Measurements from ENCODE around the gene XPOT. TPM values are rescaled to one million over a fixed set of nuclear protein-coding genes. Genes with fewer than 3 reads are reported as not detected.

XPOT gene
- total RNA-seq, 2 donors from 2014 or later = 27.7 to 45.7 TPM

GRCh38 chr12:64433915-64434314 is 29.7 kb downstream of the XPOT start:
- WGBS, 2 donors = 88 to 91% methylated on average over 5 of the region's 5 CpGs
- TF ChIP-seq POLR2A (IDR thresholded peaks at IDR 0.05) (no peak), CTCF (IDR thresholded peaks at IDR 0.05) (no peak)
- Histone ChIP-seq H3K4me1 (no peaks in the 10 kb centered on the region), H3K4me3 (no peak overlapping the region), H3K27me3 (no peaks in the 10 kb centered on the region), H3K27ac (no peak overlapping the region), H3K36me3 (replicated peaks in 1 of 2; ENCODE audit: insufficient read depth in 1 of 2, low read depth in 2 of 2) (peaks cover 0 to 22% of the 10 kb centered on the region in 2 donors), H3K9me3 (no peaks in the 10 kb centered on the region)
- intact Hi-C loops (cut with DNase I) = no loop called here
- DNase-seq (no peak), ATAC-seq (no peak)

- DNase-seq = no peak
- ATAC-seq = no peak
- TF ChIP-seq CTCF (IDR thresholded peaks at IDR 0.05) = no peak
- no peak for TF ChIP-seq POLR2A (IDR thresholded peaks at IDR 0.05)
- Histone ChIP-seq H3K4me3 (no peak overlapping the region), H3K27ac (no peak overlapping the region), H3K9me3 (no peaks in the 10 kb centered on the region), H3K4me1 (no peaks in the 10 kb centered on the region), H3K27me3 (no peaks in the 10 kb centered on the region), H3K36me3 (replicated peaks in 1 of 2; ENCODE audit: insufficient read depth in 1 of 2, low read depth in 2 of 2) (peaks cover 0 to 16% of the 10 kb centered on the region in 2 donors)
- WGBS, 2 donors = 91 to 96% methylated on average over 1 of the region's 1 CpG
- intact Hi-C loops (cut with DNase I) = no loop called here
Measured at GRCh38 chr12:64440100-64440499, 35.9 kb downstream of the XPOT start.

- ATAC-seq = no peak
Measured at GRCh38 chr12:64445490-64445889, 41.3 kb downstream of the XPOT start.

GRCh38 chr12:64446295-64446694 is 42.1 kb downstream of the XPOT start:
- Histone ChIP-seq H3K4me1 (peaks cover 7% of the 10 kb centered on the region), H3K4me3 (no peak overlapping the region), H3K27ac (no peak overlapping the region), H3K9me3 (no peaks in the 10 kb centered on the region), H3K36me3 (replicated peaks in 1 of 2; ENCODE audit: insufficient read depth in 1 of 2, low read depth in 2 of 2) (peaks cover 0 to 28% of the 10 kb centered on the region in 2 donors), H3K27me3 (no peaks in the 10 kb centered on the region)
- WGBS, 2 donors = 54 to 87% methylated on average over 1 of the region's 1 CpG
- intact Hi-C loops (cut with DNase I) = no loop called here
- TF ChIP-seq POLR2A (IDR thresholded peaks at IDR 0.05) (no peak), CTCF (IDR thresholded peaks at IDR 0.05) (no peak)
- no peak for ATAC-seq
- no peak for DNase-seq

More at GRCh38 chr12:64445490-64445889, 41.3 kb downstream of the XPOT start:
- DNase-seq = no peak
- TF ChIP-seq CTCF (IDR thresholded peaks at IDR 0.05) (no peak), POLR2A (IDR thresholded peaks at IDR 0.05) (no peak)
- Histone ChIP-seq H3K4me1 (no peaks in the 10 kb centered on the region), H3K9me3 (no peaks in the 10 kb centered on the region), H3K36me3 (replicated peaks in 1 of 2; ENCODE audit: insufficient read depth in 1 of 2, low read depth in 2 of 2) (peaks cover 0 to 28% of the 10 kb centered on the region in 2 donors), H3K4me3 (no peak overlapping the region), H3K27ac (no peak overlapping the region), H3K27me3 (no peaks in the 10 kb centered on the region)
- WGBS, 2 donors = 84 to 91% methylated on average over 2 of the region's 2 CpGs
- intact Hi-C loops (cut with DNase I) = no loop called here

- H3K27me3 ChIP-seq = no peaks in the 10 kb centered on the region
- no peaks in the 10 kb centered on the region for H3K9me3 ChIP-seq
- intact Hi-C loops (cut with DNase I) = no loop called here
- WGBS, 2 donors = 81 to 85% methylated on average over 2 of the region's 2 CpGs
- H3K4me1 ChIP-seq = peaks cover 8% of the 10 kb centered on the region
- H3K4me3 ChIP-seq = no peak overlapping the region
- H3K27ac ChIP-seq = no peak overlapping the region
- ATAC-seq = no peak
- H3K36me3 ChIP-seq (replicated peaks in 1 of 2; ENCODE audit: insufficient read depth in 1 of 2, low read depth in 2 of 2) = peaks cover 0 to 19% of the 10 kb centered on the region in 2 donors
- TF ChIP-seq POLR2A (IDR thresholded peaks at IDR 0.05) (no peak), CTCF (IDR thresholded peaks at IDR 0.05) (no peak)
- DNase-seq = no peak
Measured at GRCh38 chr12:64450057-64450640, 46.0 kb downstream of the XPOT start.

Data from body of pancreas (tissue), 4 donors.